NCI-H1694 (cell line): Measurements from ENCODE around the gene NKAIN2.

ENCODE experiments used
- DNase-seq: peaks from one replicate; lab custom pipeline; 2025; lab: John Stamatoyannopoulos, UW

NKAIN2 gene

DNA sequence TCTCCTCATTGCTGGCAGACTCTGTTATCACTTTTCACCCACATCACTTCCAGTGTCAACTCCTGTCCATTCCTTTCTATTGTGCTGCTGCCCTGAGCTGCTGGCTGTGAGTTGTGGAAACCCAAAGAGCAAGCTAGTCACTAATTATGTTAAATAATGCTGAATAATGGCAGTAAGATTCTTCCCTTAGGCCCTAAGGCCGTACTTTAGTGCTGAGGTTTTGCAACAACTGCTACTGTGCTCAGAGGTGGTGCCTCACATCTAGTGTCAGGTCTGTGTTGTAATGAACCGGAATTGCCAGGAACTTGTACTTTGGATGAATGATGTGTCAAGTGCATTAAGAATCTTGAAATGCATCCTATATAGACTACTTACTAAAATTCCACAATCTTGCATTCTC is 786.3 kb downstream of the NKAIN2 start:
- no peak for DNase-seq

DNA sequence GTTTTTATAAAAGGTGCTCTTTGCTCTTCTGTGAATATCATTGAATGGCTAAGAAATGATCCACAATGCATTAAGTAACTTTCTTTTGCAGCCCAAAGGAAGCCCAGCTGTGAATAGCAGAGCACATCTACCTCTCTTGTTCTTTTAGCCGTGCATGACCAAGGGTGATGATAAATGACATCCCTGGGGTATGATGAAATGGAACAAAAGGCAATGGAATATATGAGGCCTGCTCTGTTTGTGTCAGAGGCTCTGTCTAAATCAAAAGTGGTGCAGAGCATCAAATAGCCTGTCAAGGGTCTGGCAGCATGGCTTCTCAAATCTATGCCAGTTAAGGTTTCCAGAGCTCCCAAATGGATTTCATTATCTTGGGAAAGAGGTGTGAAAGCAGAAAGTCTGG is 796.0 kb downstream of the NKAIN2 start:
- DNase-seq = no peak

DNA sequence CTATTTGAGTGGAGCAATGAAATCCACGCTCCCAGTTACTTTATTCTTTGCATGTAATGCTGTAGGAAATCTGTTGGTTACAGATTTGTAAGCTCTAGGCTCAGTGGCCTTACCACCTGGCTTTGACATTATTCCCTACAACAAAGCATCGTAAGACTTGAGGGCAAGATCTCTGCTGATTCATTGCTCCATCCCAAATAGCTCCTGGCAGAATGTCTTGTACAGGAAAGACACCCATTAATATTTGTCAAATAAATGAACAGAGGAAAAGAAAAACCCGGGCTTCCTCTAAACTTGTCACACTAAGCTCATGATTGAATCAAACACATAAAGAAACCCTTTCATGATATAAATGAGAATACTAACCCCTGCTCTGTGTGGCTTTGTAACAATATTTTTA is 801.1 kb downstream of the NKAIN2 start:
- no peak for DNase-seq

DNA sequence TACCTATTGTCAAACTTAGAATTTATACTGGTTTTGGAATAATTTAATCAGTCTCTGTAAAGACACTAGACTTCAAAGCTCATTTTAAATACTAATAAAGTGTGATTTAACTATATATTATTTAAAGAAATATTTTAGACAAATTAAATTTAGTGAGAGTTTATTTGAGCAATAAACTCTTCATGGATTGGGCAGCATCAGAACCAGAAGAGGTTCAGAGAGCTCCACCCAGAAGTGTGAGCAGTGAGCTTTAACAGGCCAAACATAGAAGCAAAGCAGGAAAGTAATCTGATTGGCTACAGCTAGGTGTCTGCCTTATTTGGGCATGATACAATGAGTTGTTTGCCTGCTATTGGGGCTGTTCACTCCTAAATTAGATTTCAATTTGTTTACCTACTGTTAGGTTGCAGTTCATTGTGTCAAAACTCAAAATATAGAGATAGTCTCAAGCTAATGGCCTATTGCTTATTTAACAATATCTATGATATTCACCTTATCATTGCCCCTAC is 803.5 kb downstream of the NKAIN2 start:
- DNase-seq = no peak

DNA sequence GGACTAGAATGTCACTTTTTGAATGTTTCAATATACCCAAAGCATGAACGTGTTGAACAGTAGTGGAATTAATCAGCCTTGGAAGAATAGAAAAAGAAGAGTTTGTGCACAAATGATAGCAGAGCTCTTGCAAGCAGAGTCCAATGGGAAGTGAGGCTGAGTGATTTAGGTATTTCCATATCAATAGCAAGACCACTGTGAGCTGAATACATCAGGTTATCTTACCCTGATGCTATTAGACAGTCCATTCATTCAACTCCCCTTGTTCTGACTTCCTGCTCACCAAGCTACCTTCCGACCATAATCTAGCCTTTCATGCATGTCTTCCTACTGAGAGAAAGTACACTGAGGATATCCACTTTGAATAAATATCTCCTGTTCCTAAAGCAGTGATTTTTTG is 809.4 kb downstream of the NKAIN2 start:
- no peak for DNase-seq

DNA sequence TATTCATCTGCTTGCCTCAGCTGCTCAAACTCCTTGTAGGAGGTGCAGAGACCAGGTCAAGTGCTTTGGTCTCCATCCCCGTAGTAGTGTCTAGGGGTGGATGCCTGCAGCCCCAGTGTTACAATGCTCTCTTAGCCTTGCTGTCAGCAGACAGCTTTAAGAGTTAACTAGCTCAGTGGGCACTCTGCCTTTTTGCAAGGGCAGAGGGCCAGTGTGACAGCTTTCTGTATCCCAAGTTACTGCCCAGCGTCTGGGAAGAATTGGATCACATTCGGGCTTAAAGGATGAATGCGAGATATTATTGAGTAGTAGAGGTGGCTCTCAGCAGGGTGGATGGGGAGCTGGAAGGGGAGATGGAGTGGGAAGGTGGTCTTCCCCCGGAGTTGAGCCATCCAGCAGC is 818.7 kb downstream of the NKAIN2 start:
- no peak for DNase-seq

DNA sequence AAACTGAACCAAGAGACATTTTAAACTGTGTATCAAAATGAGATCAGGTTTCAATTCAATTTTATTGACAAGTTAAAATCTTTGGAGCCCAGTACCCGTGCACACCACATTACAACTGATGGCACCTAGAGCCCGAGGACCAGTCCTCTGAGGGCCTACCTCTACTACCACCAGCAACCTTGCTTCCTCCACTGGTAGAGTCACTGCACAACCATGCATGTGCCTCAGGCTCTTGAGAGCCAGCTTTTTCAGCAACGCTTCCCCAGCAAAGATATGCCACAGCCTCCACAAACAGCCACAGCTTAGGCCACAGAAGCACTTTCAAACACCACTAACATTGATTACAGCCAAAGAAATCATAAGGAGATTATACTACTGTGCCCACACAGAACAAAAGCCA is 830.0 kb downstream of the NKAIN2 start:
- no peak for DNase-seq

DNA sequence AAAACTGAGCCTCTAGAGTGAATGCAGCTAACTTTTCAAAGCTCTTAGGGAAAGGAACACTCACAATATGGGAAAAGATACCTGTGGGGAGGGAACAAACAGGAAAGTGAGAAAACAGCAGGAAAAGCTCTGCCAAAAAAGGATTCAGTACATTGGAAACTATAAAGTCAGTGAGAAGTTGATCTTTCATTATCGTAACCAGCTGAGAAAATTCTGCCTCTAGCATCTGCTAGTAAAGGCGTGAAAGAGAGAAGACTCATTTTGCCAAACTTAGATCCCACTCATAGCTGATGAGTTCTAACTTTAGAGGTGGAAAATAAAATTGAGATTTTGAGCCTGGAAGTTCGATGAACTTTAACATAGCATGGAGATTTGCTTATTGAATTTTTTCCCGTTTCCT is 836.8 kb downstream of the NKAIN2 start:
- no peak for DNase-seq

DNA sequence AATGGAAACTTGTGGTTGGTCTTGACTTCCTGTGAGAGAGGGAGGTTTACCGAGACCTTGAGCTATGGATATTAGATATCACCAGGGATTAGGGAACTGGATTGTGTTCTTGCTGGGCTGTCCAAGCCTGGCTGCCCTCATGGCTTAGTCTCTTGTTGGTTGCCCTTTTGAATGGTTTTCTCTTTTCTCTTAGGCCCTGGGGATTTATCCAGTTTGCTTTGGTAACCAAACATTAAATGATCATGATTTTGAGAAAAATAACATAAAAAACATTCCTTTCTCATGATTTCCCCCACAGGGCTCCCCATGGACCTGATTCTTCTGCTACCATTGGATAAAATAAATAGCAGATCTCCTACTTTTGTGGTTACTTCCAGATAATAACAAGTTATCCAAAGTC is 852.2 kb downstream of the NKAIN2 start:
- no peak for DNase-seq

DNA sequence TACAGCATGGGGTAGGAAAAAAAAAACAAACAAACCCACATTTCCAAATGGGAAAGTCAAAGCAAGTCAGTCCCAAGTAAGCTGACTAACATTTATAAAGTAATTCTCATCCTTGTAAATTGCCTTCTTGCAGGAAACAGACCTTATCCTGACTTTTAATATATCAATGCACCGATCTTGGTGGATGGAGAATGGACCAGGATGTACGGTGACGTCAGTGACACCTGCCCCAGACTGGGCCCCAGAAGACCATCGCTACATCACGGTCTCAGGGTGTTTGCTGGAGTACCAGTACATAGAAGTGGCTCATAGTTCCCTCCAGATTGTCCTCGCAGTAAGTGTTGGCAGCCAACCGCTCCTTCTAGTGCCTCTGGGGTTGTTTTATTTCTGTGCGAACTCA is 854.4 kb downstream of the NKAIN2 start:
- no peak for DNase-seq

DNA sequence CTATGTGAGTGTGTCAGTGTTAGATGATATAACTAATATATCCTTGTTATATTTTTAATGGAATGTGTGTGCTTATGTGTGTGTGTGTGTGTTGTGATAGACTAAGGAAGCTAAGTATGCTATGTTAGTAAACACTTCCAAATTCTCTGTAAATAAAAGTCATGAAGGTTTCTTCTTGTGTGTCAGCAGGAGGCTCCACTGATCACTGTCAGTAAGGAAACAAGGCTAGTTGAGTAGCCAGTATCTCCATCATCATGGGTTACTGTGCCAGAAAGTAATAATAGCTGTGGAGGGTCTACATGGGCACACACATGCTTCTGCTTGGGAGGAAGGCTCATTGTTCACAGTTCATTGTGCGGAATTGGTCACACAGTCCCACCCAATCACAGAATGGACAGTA is 855.8 kb downstream of the NKAIN2 start:
- DNase-seq = no peak

DNA sequence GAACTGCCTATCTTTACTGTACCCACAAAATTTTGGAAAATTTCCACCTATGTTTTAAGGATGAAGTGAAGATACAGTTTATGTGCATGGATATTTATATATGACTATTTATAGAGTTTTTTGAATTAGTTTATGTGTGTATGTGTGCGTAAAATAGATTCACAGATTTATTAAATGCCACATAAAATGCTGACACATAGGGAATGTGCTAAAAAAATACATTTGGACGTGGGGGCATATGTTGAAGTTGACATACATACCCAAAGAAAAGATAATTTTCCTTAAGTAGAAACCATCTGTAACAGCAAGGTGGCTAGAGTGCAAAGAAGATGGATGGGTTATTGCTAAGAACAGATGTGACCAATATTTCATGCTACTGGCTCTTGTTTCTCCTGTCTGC is 856.5 kb downstream of the NKAIN2 start:
- no peak for DNase-seq

DNA sequence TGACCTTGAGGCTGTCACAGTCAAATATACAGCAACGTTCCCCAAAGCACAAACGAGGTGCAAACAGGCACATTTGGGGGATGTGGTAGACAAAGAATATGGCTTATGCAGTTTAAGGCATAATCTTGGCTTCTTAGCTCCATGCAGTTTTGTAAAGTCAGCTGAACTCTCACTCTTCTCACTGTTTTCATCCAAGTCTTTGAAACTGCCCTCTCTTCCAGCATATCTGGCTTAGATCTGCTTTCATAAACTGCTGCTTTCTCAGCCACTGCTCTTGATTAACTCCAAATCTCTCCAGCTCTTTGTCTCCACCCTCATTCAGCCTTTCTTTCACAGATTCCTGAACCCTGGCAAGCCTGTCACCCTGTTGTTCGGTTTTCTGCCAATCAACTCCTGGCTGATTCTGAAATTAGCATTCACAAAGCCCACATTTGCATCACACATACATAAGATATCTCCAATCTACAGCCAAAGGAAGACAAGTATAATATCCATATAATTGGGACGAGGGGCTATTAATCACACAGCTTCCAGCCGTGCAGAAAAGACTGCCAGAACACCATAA is 857.5 kb downstream of the NKAIN2 start:
- no peak for DNase-seq

DNA sequence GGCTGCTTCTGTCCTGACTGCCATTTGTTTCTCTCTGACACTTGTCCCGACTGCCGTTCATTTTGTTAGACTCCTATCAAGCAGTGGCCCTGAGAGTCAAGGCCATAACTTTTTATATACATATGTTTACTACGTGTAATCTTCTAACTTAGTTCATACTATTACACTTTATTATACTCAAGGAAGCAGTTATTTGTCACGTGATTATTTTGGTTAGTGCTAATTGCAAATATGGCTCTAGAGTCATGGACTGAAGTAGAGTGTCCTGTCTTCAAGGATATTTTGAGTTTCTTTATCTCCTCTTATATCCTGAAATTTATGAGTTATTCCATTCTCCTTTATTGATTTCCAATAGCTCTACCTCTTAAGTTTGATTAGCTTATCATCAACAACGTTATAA is 864.4 kb downstream of the NKAIN2 start:
- DNase-seq = no peak

DNA sequence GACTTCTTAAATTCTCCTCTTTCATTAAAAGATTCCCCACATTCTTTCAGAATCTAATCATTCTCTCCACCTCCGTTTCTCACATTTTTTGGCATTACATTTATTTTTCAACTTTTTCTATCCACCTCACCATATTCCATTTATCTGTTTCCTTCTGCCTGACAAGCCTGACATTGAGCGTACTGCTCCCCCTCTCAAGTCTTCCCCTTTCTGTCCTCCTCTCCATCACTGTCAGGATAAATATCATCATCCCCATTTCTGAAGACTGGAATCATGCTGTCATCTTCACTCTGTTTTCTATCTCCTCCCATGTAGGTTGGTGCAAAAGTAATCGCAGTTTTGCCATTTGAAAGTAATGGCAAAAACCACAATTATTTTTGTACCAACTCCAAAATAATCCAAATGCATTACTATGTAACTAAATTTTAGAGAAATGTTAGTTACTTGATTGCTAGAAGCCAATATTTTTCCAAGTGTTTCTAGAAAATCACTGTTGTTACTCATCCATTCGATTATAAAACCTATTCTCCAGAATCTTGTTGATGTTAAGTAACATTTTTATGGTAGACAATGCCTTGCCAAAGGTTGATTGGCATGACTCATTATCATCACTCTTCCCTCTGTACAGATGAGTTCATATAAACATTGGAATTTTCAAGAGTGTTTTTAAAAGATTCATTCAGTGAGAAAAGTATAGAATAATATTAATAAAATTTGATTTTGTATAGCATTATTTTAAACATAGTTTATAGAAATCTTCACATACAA is 866.2 kb downstream of the NKAIN2 start:
- DNase-seq = no peak

DNA sequence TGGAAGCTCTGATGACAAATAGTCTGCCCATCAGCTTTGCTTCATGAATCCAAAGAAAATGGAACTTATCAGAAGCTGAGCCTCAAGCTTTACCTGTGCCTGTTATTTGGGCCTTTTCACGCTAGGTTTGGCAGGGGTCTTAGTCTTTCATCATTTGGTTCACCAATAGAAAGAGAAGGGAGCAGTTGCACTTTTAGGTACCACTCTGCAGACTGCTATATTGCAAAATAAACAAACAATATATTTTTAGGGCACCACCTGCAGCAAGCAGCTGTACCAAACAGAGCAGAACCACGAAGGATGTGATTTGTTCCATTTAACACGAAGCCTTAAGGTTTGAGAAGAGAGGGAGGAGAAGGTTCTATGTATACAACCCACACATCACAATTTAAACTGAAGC is 867.1 kb downstream of the NKAIN2 start:
- no peak for DNase-seq

DNA sequence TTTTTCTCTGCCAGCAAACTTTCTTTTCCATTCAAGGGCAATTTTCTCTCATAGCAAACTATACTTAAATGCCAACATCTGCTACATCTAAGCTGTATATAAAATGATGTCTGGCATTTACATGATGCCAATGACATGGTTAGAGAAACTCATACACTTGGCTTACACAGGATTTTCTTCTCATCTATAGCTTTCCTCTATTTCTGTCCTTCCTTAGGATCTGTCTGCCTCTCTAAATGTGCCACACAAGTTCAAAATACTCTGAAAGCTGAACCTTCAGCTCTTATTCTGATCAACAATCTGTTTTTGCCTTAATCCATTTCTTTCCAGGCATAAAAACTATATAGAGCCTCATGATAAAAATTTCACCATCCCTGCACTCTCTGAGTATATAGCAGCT is 867.7 kb downstream of the NKAIN2 start:
- DNase-seq = no peak

DNA sequence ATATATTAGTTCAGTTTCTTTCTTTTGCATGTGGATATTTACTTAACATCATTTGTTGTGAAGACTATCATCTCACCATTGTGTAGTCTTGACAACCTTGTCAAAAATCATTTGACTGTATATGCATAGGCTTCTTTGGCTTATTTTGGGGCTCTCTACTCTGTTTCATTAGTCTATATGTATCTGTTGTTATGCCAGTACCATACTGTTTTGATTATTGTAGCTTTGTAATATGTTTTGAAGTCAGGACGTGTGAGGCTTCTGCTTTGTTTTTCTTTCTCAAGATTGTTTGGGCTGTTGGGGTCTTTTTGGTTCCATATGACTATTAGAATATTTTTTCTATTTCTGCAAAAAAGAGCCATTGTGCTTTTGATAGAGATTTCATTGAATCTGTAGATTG is 870.4 kb downstream of the NKAIN2 start:
- DNase-seq = no peak

DNA sequence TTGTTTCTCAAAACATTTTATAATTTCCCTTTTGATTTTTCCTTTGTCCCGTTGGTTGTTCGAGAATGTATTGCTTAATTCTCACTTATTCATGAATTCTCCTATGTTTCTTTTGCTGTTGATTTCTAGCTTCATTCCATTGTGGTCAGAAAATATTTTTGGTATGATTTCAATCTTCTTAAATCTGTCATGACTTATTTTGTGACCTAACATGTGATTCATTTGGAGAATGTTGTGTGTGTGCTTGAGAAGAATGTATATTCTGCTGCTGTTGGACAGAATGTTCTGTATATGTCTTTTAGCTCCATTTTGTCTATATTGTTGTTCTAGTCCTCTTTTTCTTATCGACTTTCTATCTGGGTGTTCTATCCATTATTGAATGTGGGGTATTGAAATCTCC is 872.4 kb downstream of the NKAIN2 start:
- DNase-seq = no peak

DNA sequence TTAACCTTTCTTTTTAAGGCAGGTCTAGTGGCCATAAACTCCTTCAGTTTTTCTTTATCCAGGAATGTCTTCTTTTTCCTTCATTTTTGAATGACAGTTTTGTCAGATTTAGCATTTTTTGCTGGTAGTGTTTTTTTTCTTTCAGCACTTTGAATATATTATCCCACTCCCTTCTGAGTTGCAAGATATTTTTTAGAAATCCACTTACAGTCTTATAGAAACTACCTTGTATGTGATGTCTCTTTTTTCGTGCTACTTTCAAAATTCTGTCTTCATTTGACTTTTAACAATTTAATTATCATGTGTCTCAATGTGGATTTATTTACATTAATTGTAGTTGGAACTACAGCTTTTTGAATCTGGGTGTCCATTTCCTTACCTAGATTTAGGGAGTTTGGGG is 874.2 kb downstream of the NKAIN2 start:
- no peak for DNase-seq

DNA sequence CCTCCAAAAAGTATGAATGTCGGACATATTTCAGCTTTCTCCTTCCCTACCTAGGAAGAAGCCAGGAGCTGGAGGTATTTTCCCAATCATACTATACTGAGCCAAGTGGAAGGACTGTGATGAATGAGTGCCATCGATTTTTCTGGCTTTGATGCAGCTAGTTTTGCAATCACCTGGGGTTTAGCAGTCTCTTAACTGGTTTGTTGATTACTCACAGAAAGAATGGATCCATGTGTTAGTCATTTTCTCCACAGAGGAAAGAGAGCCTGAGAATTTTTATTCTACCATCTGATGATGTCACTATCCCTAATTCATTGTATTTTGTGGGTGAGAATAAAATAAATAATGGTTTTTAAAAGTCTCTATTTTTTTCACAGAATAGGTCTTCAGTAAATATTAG is 875.7 kb downstream of the NKAIN2 start:
- DNase-seq = no peak

DNA sequence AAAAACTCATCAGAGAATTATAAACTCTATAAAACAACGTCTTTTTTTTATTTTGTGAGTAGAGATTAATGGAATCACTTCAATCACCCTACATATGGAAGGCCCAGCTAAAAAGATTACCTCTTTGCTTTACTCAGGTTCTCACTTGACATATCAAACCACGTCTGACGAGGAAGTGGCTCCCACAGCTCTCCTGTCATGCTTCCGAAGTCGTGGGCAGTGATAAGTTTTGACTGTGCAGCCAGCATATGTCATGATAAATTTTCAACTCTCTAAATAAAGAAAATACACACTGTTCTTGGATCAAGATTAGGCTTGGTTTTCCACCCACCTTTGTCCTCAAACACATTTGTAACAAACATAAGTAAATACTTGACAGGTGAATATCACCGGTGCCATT is 879.1 kb downstream of the NKAIN2 start:
- no peak for DNase-seq

DNA sequence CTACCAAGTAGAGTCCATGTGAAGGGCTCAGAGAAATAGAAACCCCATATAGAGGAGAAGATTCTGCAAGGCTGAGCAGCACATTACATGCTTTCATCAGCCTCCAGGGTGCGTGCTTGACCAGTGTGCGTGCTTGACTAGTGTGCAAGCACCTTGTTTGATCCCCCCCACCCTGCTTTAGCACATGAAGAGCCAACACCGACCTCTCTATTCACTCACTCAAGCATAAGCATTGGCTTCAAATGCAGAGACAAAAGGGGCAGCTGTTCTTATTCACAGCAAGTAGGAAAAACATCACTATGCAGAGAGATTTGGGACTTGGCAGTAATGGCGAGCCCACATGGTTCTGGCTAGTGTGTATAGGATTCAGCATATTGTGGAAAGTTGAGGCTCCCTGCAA is 879.8 kb downstream of the NKAIN2 start:
- DNase-seq = no peak

DNA sequence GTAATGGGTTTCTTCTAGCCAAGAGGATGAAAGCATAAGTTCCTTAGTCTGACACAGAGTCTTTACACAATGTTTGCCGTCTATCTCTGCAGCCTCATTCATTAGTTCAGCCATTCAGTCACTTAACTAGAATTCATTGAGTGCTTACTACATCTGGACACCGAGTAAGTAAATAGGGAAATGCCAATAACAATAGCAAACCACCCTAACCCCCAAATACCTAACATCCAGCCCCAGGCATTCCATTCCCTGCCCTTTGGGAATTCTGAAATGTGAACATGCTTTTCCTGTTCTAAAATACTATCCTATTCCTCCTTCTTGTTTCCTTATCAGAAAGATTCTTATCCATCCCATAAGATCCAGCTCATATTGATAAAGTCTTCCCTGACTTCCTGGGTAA is 881.0 kb downstream of the NKAIN2 start:
- DNase-seq = no peak
